ENCODE results near the gene UNC45B. TPM values are rescaled to one million over a fixed set of nuclear protein-coding genes. Genes with fewer than 3 reads are reported as not detected.
"Not testable (repeated sequence)": the region's sequence is repeated elsewhere in the genome, so short reads cannot be mapped to it uniquely, and the experiment has no call there.

The UNC45B gene
- total RNA-seq, 1 donor from 2014 or later = 0.07 TPM

DNA sequence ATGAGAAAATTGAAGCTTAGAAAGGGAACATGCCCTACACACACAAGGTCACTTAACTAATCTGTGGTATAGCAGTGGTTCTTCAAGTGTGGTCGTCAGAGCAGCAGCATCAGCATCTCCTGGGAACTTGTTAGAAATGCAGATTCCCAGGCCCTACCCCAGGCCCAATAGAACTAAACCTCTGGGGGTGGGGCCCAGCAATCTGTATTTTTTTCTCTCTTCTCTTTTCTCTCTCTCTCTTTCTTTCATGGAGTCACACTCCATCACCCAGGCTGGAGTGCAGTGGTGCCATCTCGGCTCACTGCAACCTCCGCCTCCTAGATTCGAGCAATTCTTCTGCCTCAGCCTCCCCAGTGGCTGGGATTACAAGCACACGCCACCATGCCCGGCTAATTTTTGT, 9.4 kb upstream of the UNC45B start:
- intact Hi-C loops (cut with micrococcal nuclease) = no loop called here

DNA sequence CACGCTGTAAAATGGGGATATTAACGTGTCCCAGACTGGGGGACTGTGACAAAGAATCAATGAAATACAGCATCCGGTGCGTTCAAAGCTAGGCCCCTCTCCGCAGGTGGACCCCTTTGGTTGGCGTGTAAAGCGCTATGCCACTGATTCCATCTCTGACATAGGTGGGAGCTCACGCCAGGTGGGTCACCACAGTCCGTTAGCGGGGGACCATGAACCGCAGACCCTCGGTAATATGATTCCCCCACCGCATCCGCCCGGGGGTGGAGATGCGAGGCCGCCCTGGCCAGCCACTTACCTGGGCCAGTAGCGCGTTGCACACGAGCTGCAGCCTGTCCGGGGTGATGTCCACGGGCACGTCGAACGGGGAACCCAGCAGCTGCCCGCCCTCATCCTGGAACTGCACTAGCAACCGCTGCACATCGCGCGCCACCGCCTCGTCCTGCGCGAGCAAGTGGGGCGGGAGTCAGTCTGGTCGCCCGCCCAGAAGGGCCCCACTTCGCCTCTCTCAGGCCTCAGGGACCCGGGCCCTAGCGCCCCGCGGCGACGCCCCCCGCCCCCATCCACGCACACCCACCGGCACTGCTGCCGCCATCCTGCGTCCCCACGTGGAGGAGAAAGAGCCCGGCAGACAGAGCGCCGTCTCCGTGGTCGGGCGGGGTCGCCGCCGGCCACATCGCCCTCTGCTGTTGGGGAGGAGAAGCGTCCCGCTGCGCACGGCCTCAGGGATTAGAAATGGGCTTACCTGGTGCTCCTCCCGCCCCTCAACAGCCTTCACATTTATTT, 5.7 kb upstream of the UNC45B start, which contains the start of gene NLE1:
TSS of gene NLE1 (minus strand) at position 623 of the 786 bp plus-strand sequence. CDS start at position 595, 28 bp downstream.
- intact Hi-C loops (cut with micrococcal nuclease) = loop anchor here (1.0 to 10.0 kb wide), 3 partner anchors 53 to 603 kb away; partner anchors contain the start of gene AP2B1

DNA sequence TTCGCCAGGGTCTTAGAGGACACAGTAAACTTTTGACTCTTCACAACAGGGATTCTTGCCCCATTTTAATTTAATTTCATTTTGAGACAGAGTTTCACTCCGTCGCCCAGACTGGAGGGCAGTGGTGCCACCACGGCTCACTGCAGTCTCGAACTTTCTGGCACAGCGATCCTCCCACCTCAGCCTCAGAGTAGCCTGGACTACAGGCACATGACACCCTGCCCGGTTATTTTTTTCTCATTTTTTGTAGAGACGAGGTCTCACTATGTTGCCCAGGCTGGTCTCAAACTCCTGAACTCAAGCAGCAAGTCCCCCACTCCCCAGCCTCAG, 5.2 kb upstream of the UNC45B start:
- intact Hi-C loops (cut with micrococcal nuclease) = loop anchor here (1.0 to 10.0 kb wide), 3 partner anchors 53 to 602 kb away; partner anchors contain the start of gene AP2B1

DNA sequence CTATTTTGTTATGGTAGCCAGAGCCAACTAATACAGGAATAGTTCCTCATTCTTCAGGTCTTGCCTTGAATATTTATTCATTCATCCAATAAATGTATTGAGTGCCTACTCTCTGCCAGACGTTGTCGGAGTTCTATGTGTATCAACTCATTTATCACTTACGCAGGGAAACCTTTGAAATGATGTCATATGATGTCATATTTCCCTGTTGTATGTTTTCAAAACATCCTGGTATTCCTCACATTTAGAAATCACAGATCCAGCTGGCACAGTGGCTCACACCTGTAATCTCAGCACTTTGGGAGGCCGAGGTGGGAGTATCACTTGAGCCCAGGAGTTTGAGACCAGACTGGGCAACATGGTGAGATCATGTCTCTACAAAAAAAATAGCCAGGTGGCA, 2.8 kb upstream of the UNC45B start:
- intact Hi-C loops (cut with micrococcal nuclease) = loop anchor here (5.0 to 10.0 kb wide), 2 partner anchors 442 to 600 kb away; partner anchors contain the start of gene AP2B1

DNA sequence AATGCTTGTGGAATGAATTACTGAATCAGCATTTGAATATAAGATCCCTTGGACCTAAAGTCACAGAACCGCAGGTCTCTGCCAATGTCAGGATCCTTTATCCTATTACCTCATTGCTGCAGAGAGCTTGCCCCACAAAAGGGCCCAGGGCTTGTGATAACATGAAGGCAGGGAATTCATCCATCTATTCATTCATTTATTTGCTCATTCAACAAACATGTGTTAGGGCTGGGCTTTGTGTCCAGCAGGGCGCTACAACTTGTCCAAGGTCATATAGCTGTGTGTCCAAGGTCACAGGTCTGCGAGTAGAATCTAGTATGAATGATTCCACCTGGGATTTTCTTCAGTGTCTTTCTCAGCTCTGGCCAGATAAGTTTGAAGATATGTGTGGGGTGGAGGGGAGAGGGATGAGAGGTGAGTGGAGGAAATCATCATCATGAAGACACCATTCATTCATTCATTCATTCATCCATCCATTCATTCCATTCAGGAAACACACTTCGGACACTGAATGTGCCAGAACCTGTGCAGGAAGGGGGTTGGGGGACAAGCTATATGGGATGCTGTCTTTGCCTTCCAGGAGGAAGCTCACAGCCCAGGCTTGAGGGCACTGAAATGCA, 1.3 kb upstream of the UNC45B start:
- intact Hi-C loops (cut with micrococcal nuclease) = loop anchor here (10.0 kb wide), 1 partner anchor 598 kb away; no protein-coding TSS in a partner anchor

DNA sequence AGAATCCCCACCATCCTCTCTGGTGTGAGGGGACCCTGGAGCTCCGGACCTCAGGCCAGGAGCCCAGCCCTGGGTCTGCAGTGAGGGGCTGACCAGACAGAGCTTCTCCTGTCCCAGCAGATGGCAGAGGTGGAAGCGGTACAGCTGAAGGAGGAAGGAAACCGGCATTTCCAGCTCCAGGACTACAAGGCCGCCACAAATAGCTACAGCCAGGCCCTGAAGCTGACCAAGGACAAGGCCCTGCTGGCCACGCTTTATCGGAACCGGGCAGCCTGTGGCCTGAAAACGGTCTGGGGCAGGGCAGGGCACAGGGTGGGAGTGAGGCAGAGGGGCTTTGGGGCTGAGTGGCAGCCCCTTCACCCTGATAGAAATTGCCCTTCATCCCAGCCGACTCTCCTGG, 527 bp downstream of the UNC45B start:
- intact Hi-C loops (cut with micrococcal nuclease) = loop anchor here (10.0 kb wide), 1 partner anchor 597 kb away; no protein-coding TSS in a partner anchor

DNA sequence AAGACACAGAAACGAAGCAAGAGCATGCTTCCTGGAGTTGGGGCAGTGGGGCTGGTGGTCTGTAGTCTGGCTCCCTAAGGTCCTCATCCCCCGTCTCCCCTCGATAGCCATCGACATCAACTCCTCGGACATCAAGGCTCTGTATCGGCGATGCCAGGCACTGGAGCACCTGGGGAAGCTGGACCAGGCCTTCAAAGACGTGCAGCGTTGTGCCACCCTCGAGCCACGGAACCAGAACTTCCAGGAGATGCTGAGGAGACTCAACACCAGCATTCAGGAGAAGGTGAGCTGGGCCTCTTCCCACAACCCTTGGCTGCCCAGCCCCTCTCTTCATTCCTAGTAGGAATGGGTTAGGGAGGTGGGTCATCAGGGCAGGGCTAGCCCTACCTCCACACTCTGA, 2.3 kb downstream of the UNC45B start:
- intact Hi-C loops (cut with micrococcal nuclease) = loop anchor here (10.0 kb wide), 1 partner anchor 595 kb away; no protein-coding TSS in a partner anchor

DNA sequence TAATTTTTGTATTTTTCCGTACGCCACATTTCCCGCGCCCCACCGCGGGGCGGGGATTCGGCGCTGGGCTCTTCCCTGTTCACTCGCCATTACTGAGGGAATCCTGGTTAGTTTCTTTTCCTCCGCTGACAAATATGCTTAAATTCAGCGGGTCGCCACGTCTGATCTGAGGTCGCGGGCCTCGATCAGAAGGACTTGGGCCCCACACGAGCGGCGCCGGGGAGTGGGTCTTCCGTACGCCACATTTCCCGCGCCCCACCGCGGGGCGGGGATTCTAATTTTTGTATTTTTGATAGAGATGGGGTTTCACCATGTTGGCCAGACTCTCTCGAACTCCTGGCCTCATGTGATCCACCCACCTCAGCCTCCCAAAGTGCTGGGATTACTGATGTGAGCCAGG, 3.5 kb downstream of the UNC45B start:
- intact Hi-C loops (cut with micrococcal nuclease) = not testable (repeated sequence)

DNA sequence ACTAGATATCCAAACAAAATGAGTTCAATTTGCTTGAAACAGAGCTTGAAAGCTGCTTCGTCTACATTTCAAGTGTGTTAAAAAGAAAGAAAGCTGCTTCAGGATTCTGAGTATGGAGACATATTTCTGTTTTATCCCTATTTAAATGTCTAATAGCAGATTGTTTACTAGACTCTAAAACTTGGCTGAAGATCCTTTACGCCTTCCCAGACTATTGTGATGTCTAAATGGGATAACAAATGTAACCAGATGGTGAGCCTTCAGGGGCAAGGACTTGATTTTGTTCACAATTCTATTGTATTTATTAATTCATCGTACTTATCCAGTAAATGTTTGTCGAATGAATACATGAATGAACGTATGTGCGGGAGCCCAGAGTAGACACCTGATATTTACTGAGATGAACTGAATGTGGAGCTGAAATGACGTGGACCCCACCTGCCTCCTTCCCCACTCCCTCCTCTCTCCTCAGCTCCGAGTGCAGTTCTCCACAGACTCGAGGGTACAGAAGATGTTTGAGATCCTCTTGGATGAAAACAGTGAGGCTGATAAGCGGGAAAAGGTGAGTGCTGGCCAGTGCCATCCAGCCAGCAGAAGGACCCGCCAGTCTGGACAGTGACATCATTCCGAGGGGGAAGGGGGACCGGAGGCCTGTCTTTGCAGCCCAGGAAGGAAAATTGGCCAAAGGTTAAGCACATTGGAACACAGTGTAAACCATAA, 5.0 kb downstream of the UNC45B start:
- intact Hi-C loops (cut with micrococcal nuclease) = no loop called here

DNA sequence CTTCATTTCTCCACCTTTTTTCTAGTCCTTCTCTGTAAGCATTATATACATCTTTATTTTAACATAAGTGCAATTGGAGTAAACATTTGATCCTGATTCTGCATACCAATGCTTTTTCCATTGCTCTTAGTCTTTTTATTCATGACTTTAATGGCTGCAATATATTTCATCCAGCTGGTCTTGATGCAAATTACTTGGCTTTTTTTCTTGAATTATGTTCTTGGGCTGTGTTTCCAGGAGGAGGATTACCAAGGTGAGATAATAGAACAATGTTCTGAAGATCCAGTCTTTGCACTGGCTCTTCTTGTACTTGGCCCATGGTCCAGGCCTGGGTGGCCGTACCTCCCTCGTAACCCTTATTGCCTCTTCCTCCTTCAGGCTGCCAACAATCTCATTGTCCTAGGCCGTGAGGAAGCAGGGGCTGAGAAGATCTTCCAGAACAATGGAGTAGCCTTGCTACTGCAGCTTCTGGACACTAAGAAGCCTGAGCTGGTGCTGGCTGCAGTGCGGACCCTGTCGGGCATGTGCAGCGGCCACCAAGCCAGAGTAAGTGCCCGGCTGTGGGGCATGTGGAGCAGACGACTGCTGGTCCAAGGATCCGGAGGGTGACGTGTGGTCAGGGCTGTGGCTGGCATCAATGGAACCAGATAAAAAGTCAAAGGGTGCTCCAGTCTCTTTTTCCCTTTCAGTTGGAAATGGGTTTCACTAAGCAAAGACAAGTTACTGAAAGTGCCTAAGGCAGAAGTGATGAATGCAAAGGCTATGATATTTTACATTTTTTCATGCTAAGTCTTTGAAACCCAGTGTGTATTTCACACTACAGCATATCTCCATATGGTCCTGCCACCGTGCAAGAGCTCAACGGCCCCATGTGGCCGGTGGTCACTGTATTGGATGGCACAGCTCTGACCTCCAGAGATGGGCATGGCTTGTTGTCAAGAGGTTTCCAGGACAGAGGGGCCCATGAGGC, 6.9 kb downstream of the UNC45B start:
- intact Hi-C loops (cut with micrococcal nuclease) = no loop called here

DNA sequence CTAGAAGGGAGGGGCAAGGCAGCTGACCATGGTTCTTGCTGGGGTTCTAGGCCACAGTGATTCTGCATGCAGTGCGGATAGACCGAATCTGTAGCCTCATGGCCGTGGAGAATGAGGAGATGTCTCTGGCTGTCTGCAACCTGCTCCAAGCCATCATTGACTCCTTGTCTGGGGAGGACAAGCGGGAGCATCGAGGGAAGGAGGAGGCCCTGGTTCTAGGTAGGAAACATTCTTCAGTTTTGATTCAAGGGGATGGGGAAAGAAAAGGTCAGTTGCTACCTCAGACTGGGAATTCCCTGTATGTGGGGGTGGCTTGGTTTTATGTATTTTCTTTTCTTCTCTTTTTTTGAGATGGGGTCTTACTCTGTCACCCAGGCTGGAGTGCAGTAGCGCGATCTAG, 7.6 kb downstream of the UNC45B start:
- intact Hi-C loops (cut with micrococcal nuclease) = no loop called here

DNA sequence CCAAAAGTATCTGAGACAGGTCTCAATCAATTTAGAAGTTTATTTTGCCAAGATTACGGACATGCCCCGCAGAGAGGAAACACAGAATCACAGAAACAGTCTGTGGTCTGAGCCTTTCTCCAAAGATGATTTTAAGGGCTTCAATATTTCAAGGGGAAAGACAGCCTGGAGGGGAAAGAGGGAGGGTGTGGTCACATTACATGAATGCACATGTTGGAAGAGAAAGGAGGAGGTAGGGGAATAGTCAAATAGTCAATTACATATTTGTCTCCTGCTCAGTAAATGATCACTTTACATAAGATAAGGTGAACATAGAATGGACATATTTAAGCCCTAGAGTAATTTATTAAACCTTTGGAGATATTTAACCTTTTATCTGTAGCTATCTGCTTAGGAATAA, 12.3 kb downstream of the UNC45B start:
- intact Hi-C loops (cut with micrococcal nuclease) = no loop called here

DNA sequence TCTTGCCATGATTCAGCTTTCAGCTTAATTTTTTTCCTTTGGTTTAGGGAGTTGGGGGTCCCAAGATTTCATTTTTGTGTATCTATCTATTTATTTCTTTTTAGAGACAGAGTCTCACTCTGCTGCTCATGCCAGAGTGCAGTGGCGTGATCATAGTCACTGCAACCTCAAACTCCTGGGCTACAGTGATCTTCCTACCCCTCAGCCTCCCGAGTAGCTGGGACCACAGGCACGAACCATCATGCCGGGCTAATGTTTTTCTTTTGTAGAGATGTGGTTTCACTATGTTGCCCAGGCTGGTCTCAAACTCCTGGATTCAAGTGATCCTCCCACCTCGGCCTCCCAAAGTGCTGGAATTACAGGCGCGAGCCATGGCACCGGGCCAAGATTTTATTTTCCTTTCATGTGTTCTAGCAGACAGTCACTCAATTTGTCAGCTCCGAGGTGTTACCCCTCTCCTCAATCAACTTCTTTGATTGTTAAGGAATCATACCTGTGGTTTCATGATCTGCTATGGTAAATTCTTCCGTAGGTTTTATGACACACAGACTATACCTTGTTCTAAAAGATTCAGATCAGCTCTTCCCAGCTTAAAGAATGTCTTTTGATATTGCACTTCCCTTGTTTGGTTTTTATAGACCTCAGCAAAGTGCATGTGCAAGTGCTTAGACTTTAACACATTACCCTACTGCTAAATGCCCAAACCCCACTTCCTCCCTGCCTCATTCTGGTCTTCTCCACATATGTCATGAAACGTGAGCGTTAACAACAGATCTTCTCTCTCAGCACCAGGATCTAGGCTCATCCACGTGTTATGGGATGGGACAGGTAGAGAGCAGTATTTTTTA, 13.0 kb downstream of the UNC45B start:
- intact Hi-C loops (cut with micrococcal nuclease) = no loop called here

DNA sequence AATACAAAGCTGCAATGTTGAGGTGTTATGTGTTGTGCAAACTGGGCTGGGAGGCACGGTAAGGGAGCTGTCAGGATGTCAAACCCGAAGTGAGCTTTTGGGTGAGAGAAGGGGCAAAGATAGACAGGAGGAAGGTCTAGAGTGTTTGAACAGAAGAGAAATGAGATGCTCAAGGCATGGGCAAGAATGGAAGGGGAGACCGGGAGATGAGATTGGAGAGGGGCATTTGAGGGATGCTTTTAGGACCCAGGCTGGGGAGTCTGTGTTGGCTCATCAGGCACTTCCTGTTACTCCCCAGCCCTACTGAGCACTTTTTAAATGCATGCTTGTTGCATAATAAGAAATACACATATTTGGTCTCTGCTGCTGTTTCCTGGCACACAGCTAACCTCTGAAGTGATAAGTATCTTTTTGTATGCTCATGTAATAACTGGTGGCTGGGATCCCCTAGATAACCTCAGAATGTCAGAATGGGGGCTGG, 13.7 kb downstream of the UNC45B start:
- intact Hi-C loops (cut with micrococcal nuclease) = no loop called here

DNA sequence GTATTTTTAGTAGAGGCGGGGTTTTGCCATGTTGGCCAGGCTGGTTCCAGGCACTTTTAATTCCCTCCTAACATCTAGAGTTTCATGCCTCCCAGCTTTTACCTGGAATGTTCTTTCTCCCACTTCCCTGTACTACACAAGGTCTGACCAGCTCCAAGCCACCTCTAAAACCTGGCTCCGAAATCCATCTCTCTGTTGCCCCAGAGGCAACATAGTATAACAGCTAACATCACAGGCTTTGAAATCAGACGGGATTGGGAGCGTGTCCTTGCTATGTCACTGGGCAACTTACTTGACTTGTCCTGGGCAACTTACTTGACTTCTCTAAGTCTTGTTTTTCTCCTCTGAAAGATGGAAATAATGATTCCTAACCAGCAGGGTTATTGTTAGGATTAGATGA, 15.1 kb downstream of the UNC45B start:
- intact Hi-C loops (cut with micrococcal nuclease) = no loop called here

DNA sequence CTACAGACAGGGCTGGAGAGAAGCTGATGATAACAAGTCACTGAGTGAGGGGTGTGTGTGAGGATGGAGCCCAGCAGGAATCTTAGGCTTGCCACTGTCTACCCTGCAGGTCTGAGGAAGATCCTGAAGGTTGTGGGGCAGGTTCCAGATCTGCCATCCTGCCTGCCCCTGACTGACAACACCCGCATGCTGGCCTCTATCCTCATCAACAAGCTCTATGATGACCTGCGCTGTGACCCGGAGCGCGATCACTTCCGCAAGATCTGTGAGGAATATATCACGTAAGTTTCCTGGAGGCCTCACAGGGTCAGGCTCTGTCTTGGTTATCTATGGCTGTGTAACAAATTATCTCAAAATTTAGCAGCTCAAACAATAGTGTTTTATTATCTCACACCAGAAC, 16.3 kb downstream of the UNC45B start:
- intact Hi-C loops (cut with micrococcal nuclease) = no loop called here

DNA sequence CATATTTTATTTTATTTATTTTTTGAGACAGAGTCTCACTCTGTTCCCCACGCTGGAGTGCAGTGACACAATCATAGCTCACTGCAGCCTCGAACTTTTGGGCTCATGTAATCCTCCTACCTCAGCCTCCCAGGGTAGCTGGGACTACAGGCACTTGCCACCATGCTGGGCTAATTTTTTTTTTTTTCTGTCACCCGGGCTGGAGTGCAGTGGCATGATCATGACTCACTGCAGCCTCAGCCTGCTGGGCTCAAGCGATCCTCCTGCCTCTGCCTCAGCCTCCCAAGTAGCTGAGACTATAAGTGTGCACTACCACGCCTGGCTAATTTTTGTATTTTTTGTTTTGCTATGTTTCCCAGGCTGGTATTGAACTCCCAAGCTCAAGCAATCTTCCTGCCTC, 17.1 kb downstream of the UNC45B start:
- intact Hi-C loops (cut with micrococcal nuclease) = no loop called here

DNA sequence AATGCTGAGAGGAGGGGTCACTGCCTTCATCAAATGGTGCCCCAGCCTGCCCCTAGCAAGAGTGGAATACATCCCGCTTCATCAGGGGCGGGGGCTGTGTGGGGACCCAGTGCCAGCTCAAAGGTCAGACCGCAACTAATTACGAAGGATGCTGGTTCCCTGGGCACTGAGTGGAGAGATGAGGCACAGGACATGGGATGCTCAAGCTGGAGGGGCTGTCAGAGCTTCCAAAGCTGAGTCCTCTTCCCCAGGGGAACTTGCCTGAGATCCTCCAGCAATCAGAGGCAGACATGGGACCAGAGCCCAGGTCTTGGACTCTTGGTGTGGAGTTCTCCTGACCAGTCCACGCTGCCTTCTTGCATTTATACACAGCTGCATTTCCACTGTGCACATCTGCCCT, 18.9 kb downstream of the UNC45B start:
- intact Hi-C loops (cut with micrococcal nuclease) = no loop called here

DNA sequence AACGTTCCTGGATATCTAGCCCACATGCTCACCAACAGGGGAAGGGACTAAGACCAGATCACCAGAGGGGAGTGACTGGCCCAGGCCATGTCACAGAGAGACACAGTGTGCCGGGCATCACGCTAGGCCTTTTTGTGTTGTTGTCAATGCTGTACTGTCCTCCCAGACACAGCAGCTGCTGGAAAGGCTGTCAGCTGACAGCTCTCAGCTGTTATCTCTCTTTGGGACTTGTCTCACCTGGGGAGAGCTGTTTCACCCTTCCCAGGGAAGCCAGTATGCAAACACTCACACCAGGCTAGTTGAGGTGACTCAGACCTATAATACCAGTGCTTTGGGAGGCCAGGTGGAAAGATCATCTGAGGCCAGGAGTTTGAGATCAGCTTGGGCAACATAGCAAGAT, 19.4 kb downstream of the UNC45B start:
- intact Hi-C loops (cut with micrococcal nuclease) = no loop called here

DNA sequence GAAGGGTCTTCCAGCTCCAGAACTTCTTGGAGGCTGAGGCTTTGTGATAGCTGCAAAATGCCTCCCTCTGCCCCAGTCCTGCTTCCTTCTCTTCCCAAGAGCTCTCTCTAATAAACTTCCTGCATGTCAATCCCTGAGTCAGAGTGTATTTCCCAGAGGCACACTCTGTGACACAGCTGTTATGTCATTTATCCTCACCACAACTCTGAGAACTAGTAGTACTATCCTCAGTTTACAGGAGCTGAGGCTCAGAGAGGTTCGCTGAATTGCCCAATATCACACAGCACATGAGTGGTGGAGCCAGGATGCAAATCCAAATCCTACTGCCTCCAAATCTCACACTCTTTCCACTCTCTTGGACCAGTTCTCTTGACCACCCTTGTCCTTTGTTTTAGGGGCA, 20.0 kb downstream of the UNC45B start:
- intact Hi-C loops (cut with micrococcal nuclease) = no loop called here
